Neural progenitor cell (in vitro differentiated cells): ENCODE results near the gene CACNB1. TPM values are rescaled to one million over a fixed set of nuclear protein-coding genes. Genes with fewer than 3 reads are reported as not detected.
A peak's percentile ranks its signal among the peaks of the same experiment; 100 is the strongest.

Experiments used
- DNase-seq: peaks from one replicate; pipeline ENCODE4 v3.0.0-alpha.2; 2016; ENCODE audit warnings: low spot score
- H2AFZ ChIP-seq: fragments of 200-600 bp; sonication (generic); replicated peaks from 2 replicates; pipeline ENCODE4 v1.6.1; 2016; ENCODE audit warnings: antibody characterized with exemption
- H3F3A ChIP-seq: fragments of 200-600 bp; sonication (generic); 2 replicates; pipeline ENCODE4 v1.6.1; 2016; ENCODE audit warnings: antibody characterized with exemption, low read depth
- H3K27ac ChIP-seq: fragments of 200-600 bp; sonication (generic); 2 replicates; pipeline ENCODE4 v1.5.1; 2016; ENCODE audit warnings: mild to moderate bottlenecking
- H3K27me3 ChIP-seq: fragments of 200-600 bp; sonication (generic); 2 replicates; pipeline ENCODE4 v1.6.1; 2016; ENCODE audit warnings: mild to moderate bottlenecking, moderate library complexity
- H3K36me3 ChIP-seq: fragments of 200-600 bp; sonication (generic); 2 replicates; pipeline ENCODE4 v1.5.1; 2016
- H3K4me1 ChIP-seq: fragments of 200-600 bp; sonication (generic); 2 replicates; pipeline ENCODE4 v1.6.1; 2016; ENCODE audit warnings: mixed run types
- H3K4me2 ChIP-seq: fragments of 200-600 bp; sonication (generic); 2 replicates; pipeline ENCODE4 v1.6.1; 2016
- H3K4me3 ChIP-seq: fragments of 200-600 bp; sonication (generic); 2 replicates; pipeline ENCODE4 v1.5.1; 2016
- H3K79me2 ChIP-seq: fragments of 200-600 bp; sonication (generic); 2 replicates; pipeline ENCODE4 v1.6.1; 2016; ENCODE audit warnings: low read depth
- H3K9ac ChIP-seq: fragments of 200-600 bp; sonication (generic); 2 replicates; pipeline ENCODE4 v1.6.1; 2016
- H3K9me3 ChIP-seq: fragments of 200-600 bp; sonication (generic); 2 replicates; pipeline ENCODE4 v1.5.1; 2016; ENCODE audit warnings: low read depth
- H4K20me1 ChIP-seq: fragments of 200-600 bp; sonication (generic); 2 replicates; pipeline ENCODE4 v1.6.1; 2016; ENCODE audit warnings: low read depth
- H3K27ac Mint-ChIP-seq: 3 replicates; pipeline ENCODE4 v1.8.0; 2021; ENCODE audit warnings: mixed read lengths
- H3K27me3 Mint-ChIP-seq: 2 replicates; pipeline ENCODE4 v1.8.0; 2022; ENCODE audit warnings: low read depth, mild to moderate bottlenecking, inconsistent platforms, moderate library complexity, mixed read lengths; ENCODE audit not compliant: insufficient read depth
- H3K36me3 Mint-ChIP-seq: 3 replicates; pipeline ENCODE4 v1.8.0; 2021; ENCODE audit warnings: mixed read lengths
- H3K4me1 Mint-ChIP-seq: 3 replicates; pipeline ENCODE4 v1.8.0; 2021; ENCODE audit warnings: mixed read lengths
- H3K4me3 Mint-ChIP-seq: 3 replicates; pipeline ENCODE4 v1.8.0; 2021; ENCODE audit warnings: mild to moderate bottlenecking, moderate library complexity, mixed read lengths
- H3K9me3 Mint-ChIP-seq: 3 replicates; pipeline ENCODE4 v1.8.0; 2020; ENCODE audit warnings: mixed read lengths
- CTCF ChIP-seq: fragments of 200-600 bp; sonication (generic); IDR thresholded peaks from 2 replicates; pipeline ENCODE4 v1.5.1; 2017; ENCODE audit warnings: antibody characterized with exemption, mild to moderate bottlenecking
- EZH2 ChIP-seq: fragments of 200-600 bp; sonication (generic); IDR thresholded peaks from 2 replicates; pipeline ENCODE4 v1.6.1; 2017; ENCODE audit warnings: antibody characterized with exemption, mild to moderate bottlenecking, moderate library complexity
- EZH2phosphoT487 ChIP-seq: fragments of 200-600 bp; sonication (generic); IDR thresholded peaks from 2 replicates; pipeline ENCODE4 v1.6.1; 2017; ENCODE audit warnings: antibody characterized with exemption
- total RNA-seq: library from RNA; depleted of rRNA; stranded (reverse); fragments of >200 nt; gene quantifications from 2 replicates; pipeline ENCODE4 v1.2.3, GENCODE V29; 2015; ENCODE audit warnings: low replicate concordance

The CACNB1 gene
- total RNA-seq, 1 donor from 2014 or later: 6.3 TPM

- peaks cover 8% of the 10 kb centered on the region for H3K4me1 ChIP-seq
- Mint-ChIP-seq H3K36me3 (peaks cover 7% of the 10 kb centered on the region), H3K4me3 (peak overlapping the region; percentile 67), H3K27me3 (peaks cover 43% of the 10 kb centered on the region), H3K4me1 (peaks cover 24% of the 10 kb centered on the region), H3K9me3 (peaks cover 13% of the 10 kb centered on the region), H3K27ac (no peak overlapping the region)
- no peak overlapping the region for H3K27ac ChIP-seq
- H3K79me2 ChIP-seq: no peaks in the 10 kb centered on the region
- no peaks in the 10 kb centered on the region for H3K9me3 ChIP-seq
- H4K20me1 ChIP-seq: no peaks in the 10 kb centered on the region
- no peak overlapping the region for H3K9ac ChIP-seq
- H3F3A ChIP-seq: peaks cover 7% of the 10 kb centered on the region
- no peak for TF ChIP-seq CTCF
- TF ChIP-seq EZH2phosphoT487: no peak
- TF ChIP-seq EZH2: no peak
- peaks cover 10% of the 10 kb centered on the region for H3K27me3 ChIP-seq
- H3K36me3 ChIP-seq: no peaks in the 10 kb centered on the region
- H3K4me2 ChIP-seq: no peak overlapping the region
- no peak overlapping the region for H3K4me3 ChIP-seq
- DNase-seq: no peak
- H2AFZ ChIP-seq: no peak overlapping the region
Observed at GRCh38 chr17:39156491-39156890, 41.0 kb downstream of the CACNB1 start.

DNA sequence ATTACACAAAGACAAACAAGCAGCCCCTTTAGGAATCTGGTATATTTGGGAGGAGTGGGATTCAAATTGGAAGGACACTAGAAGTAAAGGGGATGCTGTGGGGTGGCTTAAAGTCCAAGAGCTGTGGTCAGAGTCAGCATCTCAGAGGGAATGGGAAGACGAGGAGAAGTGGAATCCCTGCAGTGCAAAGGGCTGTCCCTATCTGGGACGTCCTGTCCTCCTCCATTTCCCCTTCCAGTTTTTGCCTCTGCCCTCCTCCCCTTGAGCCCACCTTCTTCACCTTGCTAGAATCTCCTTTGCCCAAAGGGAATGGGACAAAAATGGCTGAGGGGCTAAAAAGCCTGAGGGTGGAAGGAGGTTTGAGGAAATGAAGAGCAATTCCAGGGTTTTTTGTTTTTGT, 41.8 kb downstream of the CACNB1 start:
- H4K20me1 ChIP-seq: no peaks in the 10 kb centered on the region
- H3K9me3 Mint-ChIP-seq: peaks cover 13% of the 10 kb centered on the region
- H3K27me3 ChIP-seq: peaks cover 19% of the 10 kb centered on the region
- no peak overlapping the region for H3K4me2 ChIP-seq
- H3K4me1 Mint-ChIP-seq: peaks cover 24% of the 10 kb centered on the region
- H3K4me3 ChIP-seq: no peak overlapping the region
- H3K9ac ChIP-seq: no peak overlapping the region
- peaks cover 8% of the 10 kb centered on the region for H3K4me1 ChIP-seq
- peaks cover 7% of the 10 kb centered on the region for H3K36me3 Mint-ChIP-seq
- no peak overlapping the region for H3K27ac Mint-ChIP-seq
- H3K4me3 Mint-ChIP-seq: peak overlapping the region; percentile 26
- peaks cover 47% of the 10 kb centered on the region for H3K27me3 Mint-ChIP-seq
- no peak overlapping the region for H2AFZ ChIP-seq
- no peak for DNase-seq
- H3K79me2 ChIP-seq: no peaks in the 10 kb centered on the region
- H3K9me3 ChIP-seq: no peaks in the 10 kb centered on the region
- TF ChIP-seq EZH2phosphoT487: no peak
- no peak for TF ChIP-seq CTCF
- no peak for TF ChIP-seq EZH2
- no peak overlapping the region for H3K27ac ChIP-seq
- no peaks in the 10 kb centered on the region for H3K36me3 ChIP-seq
- peaks cover 7% of the 10 kb centered on the region for H3F3A ChIP-seq

- Histone ChIP-seq H3K79me2 (no peaks in the 10 kb centered on the region), H3K9me3 (no peaks in the 10 kb centered on the region), H2AFZ (peak overlapping the region; percentile 93), H3K4me1 (peaks cover 8% of the 10 kb centered on the region), H3K4me2 (peak overlapping the region; percentile 99), H4K20me1 (no peaks in the 10 kb centered on the region), H3K4me3 (peak overlapping the region; percentile 83), H3K9ac (no peak overlapping the region), H3F3A (peaks cover 7% of the 10 kb centered on the region), H3K36me3 (no peaks in the 10 kb centered on the region), H3K27me3 (peaks cover 38% of the 10 kb centered on the region), H3K27ac (no peak overlapping the region)
- DNase-seq: peak; percentile 88
- Mint-ChIP-seq H3K27me3 (peaks cover 65% of the 10 kb centered on the region), H3K36me3 (peaks cover 7% of the 10 kb centered on the region), H3K4me3 (peak overlapping the region; percentile 98), H3K9me3 (peaks cover 13% of the 10 kb centered on the region), H3K27ac (peak overlapping the region; percentile 99), H3K4me1 (peaks cover 27% of the 10 kb centered on the region)
- TF ChIP-seq EZH2phosphoT487 (no peak), CTCF (no peak), EZH2 (no peak)
Observed at GRCh38 chr17:39153599-39154051, 43.8 kb downstream of the CACNB1 start.
